HG02943 (cell line): ENCODE results near the gene BBOX1.
"Not testable (repeated sequence)": the region's sequence is repeated elsewhere in the genome, so short reads cannot be mapped to it uniquely, and the experiment has no call there.

Experiments used
- ATAC-seq: cut with Tn5 transposase; IDR thresholded peaks from one replicate; pipeline ENCODE4 v1.9.1; 2021; ENCODE audit warnings: mild to moderate bottlenecking, low read depth, moderate library complexity; ENCODE audit not compliant: unreplicated experiment

The BBOX1 gene, protein sequence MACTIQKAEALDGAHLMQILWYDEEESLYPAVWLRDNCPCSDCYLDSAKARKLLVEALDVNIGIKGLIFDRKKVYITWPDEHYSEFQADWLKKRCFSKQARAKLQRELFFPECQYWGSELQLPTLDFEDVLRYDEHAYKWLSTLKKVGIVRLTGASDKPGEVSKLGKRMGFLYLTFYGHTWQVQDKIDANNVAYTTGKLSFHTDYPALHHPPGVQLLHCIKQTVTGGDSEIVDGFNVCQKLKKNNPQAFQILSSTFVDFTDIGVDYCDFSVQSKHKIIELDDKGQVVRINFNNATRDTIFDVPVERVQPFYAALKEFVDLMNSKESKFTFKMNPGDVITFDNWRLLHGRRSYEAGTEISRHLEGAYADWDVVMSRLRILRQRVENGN

GRCh38 chr11:27040302-27041115 lies at the start of gene BBOX1:
Gene BBOX1, plus strand, starts transcription at chr11:27040815. Its CDS starts 14,616 bp downstream, at chr11:27055431.
- no peak for ATAC-seq

DNA sequence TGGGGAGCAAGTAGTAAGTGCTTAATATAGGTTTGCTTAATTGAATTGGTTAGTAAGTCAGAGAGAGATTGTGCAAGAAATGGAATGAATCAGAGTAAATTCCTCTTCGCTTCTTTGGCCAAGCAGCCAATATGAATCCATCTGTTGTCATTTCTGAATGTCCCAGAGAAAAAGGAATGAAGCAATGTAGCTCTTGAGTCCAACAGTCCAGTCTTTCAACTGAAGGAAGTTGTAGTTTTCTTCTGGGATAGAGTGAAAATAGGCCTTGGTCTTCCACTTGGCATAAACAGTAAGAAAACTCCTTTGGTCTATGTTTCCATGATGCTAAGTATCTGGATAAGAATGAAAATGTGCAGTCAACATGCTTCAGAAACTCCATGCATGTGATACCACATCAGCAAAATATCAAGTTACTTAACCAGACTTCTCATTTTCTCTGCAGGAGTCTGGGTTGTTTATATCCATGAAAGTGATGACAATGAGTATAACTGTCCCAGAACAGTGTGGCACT lies 48.5 kb upstream of the BBOX1 start:
- no peak for ATAC-seq

- no peak for ATAC-seq
Observed at GRCh38 chr11:26993965-26994457, 46.6 kb upstream of the BBOX1 start, which contains the start of gene FIBIN. Gene FIBIN, plus strand, starts transcription at chr11:26994112. Its CDS starts 415 bp downstream, at chr11:26994527.

GRCh38 chr11:26994631-26995095 lies 46.0 kb upstream of the BBOX1 start:
- no peak for ATAC-seq

DNA sequence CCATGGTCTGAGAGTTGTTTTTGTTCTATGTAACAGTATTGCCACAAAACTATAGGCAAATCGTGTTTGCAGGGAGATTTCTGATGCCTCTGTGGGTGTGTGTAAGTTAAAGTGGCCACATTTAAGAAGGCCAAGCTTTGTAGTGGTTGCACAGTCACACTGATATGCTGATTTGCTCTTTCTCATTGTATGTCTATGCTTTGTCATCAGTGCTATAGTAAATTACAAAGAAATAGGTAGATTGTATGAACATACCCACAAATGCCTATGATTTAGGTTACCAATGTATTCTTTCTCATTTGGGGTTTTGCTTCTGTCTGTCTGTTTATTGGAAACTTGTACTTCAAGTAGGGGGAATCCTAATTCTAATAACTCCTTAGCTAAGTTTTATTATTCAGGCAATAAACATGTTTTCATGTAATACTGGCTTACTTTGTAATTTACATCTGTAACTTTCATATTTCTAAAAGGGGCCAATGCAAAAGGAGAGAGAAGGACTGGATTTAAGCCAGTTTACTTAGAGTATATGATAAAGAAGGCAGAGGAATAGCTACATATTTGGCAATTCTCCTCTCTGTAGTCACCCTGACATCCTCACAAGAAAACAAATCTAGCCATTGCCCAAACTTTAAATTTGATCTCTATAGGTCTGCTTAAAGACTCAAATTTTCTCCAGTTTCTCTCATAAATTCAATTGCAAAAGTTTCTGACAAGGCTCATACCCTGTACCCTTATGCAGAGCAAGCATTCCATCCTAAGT lies 44.7 kb upstream of the BBOX1 start:
- ATAC-seq, result no peak

DNA sequence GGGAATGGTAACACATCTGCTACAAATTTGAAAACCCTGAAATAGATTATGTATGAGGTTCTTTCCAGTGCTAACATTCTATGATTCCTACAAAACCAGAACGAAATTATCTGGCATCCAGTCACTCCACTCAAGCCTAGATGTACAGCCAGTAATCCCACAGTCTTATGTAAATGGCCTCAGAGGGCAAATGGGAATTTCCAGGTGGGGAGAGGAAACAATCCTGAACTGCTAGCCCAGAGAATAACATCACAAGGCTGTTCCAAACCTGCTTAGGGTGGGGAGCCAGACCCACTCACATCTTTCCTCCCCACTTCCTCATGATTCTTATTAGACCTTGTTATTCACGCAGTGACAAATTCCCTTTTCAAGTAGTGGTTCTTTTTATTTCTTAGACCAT lies 43.2 kb upstream of the BBOX1 start:
- ATAC-seq, result no peak

- not testable (repeated sequence) for ATAC-seq
Observed at GRCh38 chr11:27001136-27001730, 39.4 kb upstream of the BBOX1 start.

- no peak for ATAC-seq
Observed at GRCh38 chr11:27002431-27002830, 38.2 kb upstream of the BBOX1 start.

- ATAC-seq, result no peak
Observed at GRCh38 chr11:27002838-27003237, 37.8 kb upstream of the BBOX1 start.

DNA sequence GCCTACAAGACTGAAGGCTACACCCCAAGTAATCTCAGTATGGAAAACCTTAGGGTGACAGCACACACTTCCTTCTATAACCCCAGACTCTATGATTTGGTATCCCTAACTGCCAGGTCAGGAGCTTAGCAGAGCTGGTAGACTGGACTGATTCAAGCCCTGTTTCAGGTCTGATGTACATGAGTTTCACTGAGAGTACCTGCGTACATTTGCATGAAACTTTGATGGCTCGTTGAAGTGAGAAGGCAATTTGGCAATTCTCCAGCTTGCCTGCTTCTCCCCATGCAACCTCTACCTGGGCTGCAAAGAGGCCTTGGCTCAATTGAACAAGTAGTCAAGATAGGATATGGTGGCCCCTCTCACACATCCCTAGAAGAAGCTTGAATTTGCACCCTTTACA lies 36.5 kb upstream of the BBOX1 start:
- ATAC-seq, result no peak

- no peak for ATAC-seq
Observed at GRCh38 chr11:27008811-27009535, 31.6 kb upstream of the BBOX1 start.

DNA sequence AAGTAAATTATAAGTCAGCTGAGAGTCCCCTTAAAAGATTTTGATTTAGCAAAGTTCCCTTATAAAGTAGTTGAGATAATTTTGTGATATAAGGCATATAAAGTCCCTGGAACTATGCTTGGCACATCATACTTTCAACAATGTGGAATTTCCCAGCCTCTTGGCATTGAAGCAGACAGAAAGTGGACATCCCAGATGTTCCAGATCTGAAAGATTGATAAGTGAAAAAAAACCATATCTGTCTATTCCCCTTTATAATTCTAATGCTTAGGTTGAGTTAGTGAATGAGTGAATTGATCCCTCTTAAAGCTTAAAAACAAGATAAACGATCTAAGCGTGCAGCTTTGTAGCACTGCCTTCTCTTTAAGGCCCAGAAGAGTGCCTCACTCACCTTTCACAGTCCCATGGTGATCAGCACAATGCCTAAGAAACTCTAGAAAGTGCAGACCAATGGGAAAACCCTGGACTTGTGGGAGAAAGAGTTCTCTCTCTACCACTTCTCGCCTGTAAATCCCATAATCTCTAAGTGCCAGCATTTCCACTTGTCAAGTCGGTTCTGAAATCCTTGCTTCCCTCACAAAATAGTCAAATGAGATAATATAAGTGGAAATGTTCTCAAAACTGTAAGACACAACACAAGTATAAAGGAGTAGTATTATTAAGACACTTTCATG lies 28.9 kb upstream of the BBOX1 start:
- ATAC-seq, result no peak

DNA sequence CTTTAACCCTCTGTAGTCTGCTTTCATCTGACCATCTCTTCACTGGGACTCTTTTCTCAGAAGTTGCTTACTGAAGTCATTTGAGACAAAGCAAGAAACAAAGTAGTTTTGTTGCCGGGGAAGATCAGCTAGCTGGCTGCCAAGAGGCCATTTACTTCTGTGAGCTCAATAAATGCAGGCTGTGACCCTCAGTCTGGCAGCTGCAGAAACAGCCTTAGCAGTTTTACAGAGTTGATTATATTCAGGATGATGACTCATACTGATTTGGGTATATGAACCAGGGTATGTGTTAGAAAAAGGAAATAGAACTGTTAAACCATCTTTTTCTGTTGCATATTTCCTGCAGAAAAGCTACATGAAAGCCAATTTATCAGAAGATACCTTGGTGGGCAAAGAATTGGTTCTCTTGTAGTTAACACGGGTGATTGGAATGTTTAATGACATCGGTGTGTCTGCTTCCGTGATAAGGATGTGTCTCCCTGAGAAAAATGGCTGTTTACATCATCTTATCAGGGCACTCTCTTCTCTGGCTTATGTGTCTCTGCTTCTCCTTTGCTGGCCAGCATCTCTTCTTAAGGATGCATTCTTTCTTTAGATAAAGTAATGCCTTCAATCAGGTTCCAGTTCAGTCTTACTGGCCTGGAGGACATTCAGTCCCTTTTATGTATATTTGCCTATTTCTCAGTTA lies 28.2 kb upstream of the BBOX1 start:
- no peak for ATAC-seq

GRCh38 chr11:27013781-27014361 lies 26.7 kb upstream of the BBOX1 start:
- ATAC-seq, result no peak

- ATAC-seq, result no peak
Observed at GRCh38 chr11:27018902-27019529, 21.6 kb upstream of the BBOX1 start.

DNA sequence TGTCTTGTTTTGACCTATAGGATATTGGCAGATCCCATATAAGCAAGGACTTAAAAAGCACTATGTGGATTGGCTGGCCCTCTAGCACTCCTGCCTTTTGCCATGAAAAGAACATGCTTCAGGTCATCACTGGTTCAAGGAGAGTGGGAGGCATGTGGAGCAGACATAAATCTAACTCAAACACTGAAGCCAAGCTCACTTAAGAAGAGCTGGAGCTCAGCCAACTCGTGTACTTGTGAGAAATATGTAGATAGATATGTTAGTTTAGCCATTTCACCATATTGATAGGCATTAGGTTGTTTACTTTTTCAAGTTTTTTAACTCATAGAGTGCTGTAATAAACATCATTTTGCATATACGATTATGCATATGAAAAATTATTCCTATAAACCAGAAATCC lies 19.9 kb upstream of the BBOX1 start:
- ATAC-seq, result no peak

- no peak for ATAC-seq
Observed at GRCh38 chr11:27022659-27023251, 17.9 kb upstream of the BBOX1 start.
